HL-60 (cell line): Measurements from ENCODE around the gene SLC36A4.

Experiments
- DNase-seq, 2 experiments: peaks; one replicate each; pipeline ENCODE4 v3.0.0-alpha.2; 2010 to 2020; ENCODE audit warnings: low read depth in 1 of 2, low spot score in 1 of 2
- H3K27ac ChIP-seq: fragments of 250-450 bp; sonication (Bioruptor Pico); replicated peaks from 2 replicates; pipeline ENCODE4 v1.5.1; 2020; ENCODE audit warnings: mild to moderate bottlenecking, moderate library complexity
- H3K27me3 ChIP-seq: fragments of 250-450 bp; sonication (Bioruptor Pico); 2 replicates; pipeline ENCODE4 v1.5.1; 2021; ENCODE audit warnings: mild to moderate bottlenecking, moderate library complexity; ENCODE audit not compliant: insufficient read depth, poor library complexity, severe bottlenecking
- H3K4me3 ChIP-seq: replicated peaks from 2 replicates; pipeline ENCODE4 v1.5.1; 2011; ENCODE audit warnings: mild to moderate bottlenecking, control low read depth, low read length; ENCODE audit not compliant: insufficient read depth
- GABPA ChIP-seq: IDR thresholded peaks from 2 replicates; pipeline ENCODE4 v1.6.1; 2012; ENCODE audit warnings: low read depth
- POLR2AphosphoS5 ChIP-seq: IDR thresholded peaks from 2 replicates; pipeline ENCODE4 v1.6.1; 2012; ENCODE audit warnings: low read depth
- REST ChIP-seq: IDR thresholded peaks from 2 replicates; pipeline ENCODE4 v1.6.1; 2012; ENCODE audit warnings: low read depth; ENCODE audit not compliant: insufficient replicate concordance
- SPI1 ChIP-seq: IDR thresholded peaks from 2 replicates; pipeline ENCODE4 v1.6.1; 2012; ENCODE audit warnings: low read depth, mild to moderate bottlenecking, borderline replicate concordance
- TF ChIP-seq, protein P1 (sequence below): IDR thresholded peaks from one replicate; pipeline ENCODE4 v1.5.1; 2011; ENCODE audit warnings: low read length, control low read depth, inconsistent platforms; ENCODE audit not compliant: insufficient read depth

Gene SLC36A4

DNA sequence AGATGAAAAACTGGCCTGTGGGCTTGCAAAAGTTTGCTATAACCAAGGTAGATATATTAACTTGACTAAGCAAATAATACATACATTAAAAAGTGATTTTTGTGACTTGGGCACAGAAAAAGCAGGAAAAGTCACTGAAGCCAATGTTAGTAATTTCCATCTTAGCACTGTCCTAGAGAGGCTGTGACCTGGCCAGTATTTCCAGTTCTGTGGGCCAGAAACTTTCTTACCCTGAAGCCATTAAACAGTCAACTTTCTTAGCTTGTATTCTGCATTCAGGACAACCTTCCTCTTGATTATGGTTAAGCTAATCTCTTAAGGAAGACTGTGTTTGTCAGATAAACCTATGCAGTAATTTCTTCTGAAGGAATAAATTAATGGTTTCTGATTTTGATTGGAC lies 22.3 kb upstream of the SLC36A4 start:
- no peak overlapping the region for H3K27ac ChIP-seq
- no peak for DNase-seq
- no peak overlapping the region for H3K4me3 ChIP-seq
- H3K27me3 ChIP-seq, result no peaks in the 10 kb centered on the region
- TF ChIP-seq GABPA (no peak), REST (no peak), SPI1 (no peak), POLR2AphosphoS5 (no peak)
- TF ChIP-seq, protein P1, sequence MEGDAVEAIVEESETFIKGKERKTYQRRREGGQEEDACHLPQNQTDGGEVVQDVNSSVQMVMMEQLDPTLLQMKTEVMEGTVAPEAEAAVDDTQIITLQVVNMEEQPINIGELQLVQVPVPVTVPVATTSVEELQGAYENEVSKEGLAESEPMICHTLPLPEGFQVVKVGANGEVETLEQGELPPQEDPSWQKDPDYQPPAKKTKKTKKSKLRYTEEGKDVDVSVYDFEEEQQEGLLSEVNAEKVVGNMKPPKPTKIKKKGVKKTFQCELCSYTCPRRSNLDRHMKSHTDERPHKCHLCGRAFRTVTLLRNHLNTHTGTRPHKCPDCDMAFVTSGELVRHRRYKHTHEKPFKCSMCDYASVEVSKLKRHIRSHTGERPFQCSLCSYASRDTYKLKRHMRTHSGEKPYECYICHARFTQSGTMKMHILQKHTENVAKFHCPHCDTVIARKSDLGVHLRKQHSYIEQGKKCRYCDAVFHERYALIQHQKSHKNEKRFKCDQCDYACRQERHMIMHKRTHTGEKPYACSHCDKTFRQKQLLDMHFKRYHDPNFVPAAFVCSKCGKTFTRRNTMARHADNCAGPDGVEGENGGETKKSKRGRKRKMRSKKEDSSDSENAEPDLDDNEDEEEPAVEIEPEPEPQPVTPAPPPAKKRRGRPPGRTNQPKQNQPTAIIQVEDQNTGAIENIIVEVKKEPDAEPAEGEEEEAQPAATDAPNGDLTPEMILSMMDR, result no peak

DNA sequence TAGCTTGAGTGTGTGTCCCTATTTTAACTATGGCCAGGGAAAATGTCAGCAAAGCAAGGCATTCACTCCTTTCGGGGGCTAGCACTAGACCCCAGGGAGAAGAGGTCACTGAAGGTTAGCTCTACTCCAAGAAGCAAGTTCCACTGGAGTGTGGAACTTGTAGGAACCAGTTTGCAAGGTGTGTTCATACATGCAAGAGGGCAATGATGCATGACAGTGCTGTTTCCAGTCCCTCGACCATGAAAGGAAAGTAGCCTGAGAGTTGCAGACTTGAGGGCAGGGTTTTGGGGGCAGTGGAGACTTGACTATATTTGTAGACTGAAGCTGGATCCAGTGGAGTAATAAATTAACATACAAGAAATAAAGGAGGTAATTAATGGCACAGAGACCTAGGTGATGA lies 21.6 kb upstream of the SLC36A4 start:
- Histone ChIP-seq H3K27me3 (no peaks in the 10 kb centered on the region), H3K4me3 (no peak overlapping the region), H3K27ac (no peak overlapping the region)
- DNase-seq, result no peak
- TF ChIP-seq POLR2AphosphoS5 (no peak), SPI1 (no peak), REST (no peak), GABPA (no peak)
- TF ChIP-seq, protein P1, result no peak

- DNase-seq, result no peak
- Histone ChIP-seq H3K27ac (no peak overlapping the region), H3K4me3 (no peak overlapping the region), H3K27me3 (no peaks in the 10 kb centered on the region)
- TF ChIP-seq, protein P1, result no peak
- no peak for TF ChIP-seq POLR2AphosphoS5
- TF ChIP-seq GABPA, result no peak
- no peak for TF ChIP-seq SPI1
- TF ChIP-seq REST, result no peak
Measured at GRCh38 chr11:93216511-93217101, 18.8 kb upstream of the SLC36A4 start.
